Stimulated activated CD8-positive, alpha-beta memory T cell treated with anti-CD3 and anti-CD28 coated beads, Interleukin-7, amount 100 ng/mL, for 24 hours (primary cell): ENCODE results near the gene AFAP1L1.

ENCODE experiments used
- DNase-seq: peaks from one replicate; pipeline ENCODE4 v3.0.0-alpha.2; 2020; ENCODE audit warnings: low read depth

Gene AFAP1L1

GRCh38 chr5:149349382-149349781 is 77.7 kb downstream of the AFAP1L1 start:
- no peak for DNase-seq

- no peak for DNase-seq
Measured at GRCh38 chr5:149352169-149352568, 80.5 kb downstream of the AFAP1L1 start.

GRCh38 chr5:149353911-149354310 is 82.3 kb downstream of the AFAP1L1 start:
- DNase-seq, result no peak

GRCh38 chr5:149355688-149356087 is 84.0 kb downstream of the AFAP1L1 start:
- DNase-seq, result no peak

- DNase-seq, result no peak
Measured at GRCh38 chr5:149356391-149356790, 84.7 kb downstream of the AFAP1L1 start.

GRCh38 chr5:149357370-149358293 is 86.0 kb downstream of the AFAP1L1 start, which contains the start of gene PCYOX1L:
Gene PCYOX1L (plus strand): TSS chr5:149358046. CDS start chr5:149358069, 23 bp downstream.
- peak; percentile 98 for DNase-seq

GRCh38 chr5:149358294-149358651 is 86.6 kb downstream of the AFAP1L1 start:
- DNase-seq, result no peak

- DNase-seq, result no peak
Measured at GRCh38 chr5:149358868-149359495, 87.3 kb downstream of the AFAP1L1 start.

GRCh38 chr5:149360272-149360671 is 88.6 kb downstream of the AFAP1L1 start:
- no peak for DNase-seq

- no peak for DNase-seq
Measured at GRCh38 chr5:149362541-149362940, 90.9 kb downstream of the AFAP1L1 start.

GRCh38 chr5:149363358-149363757 is 91.7 kb downstream of the AFAP1L1 start:
- DNase-seq, result no peak

- no peak for DNase-seq
Measured at GRCh38 chr5:149363936-149364335, 92.3 kb downstream of the AFAP1L1 start.

- no peak for DNase-seq
Measured at GRCh38 chr5:149364719-149365118, 93.1 kb downstream of the AFAP1L1 start.

- DNase-seq, result no peak
Measured at GRCh38 chr5:149365418-149365817, 93.8 kb downstream of the AFAP1L1 start.

GRCh38 chr5:149366169-149366729 is 94.6 kb downstream of the AFAP1L1 start:
- DNase-seq, result no peak

GRCh38 chr5:149367249-149367971 is 95.8 kb downstream of the AFAP1L1 start:
- peak; percentile 22 for DNase-seq

GRCh38 chr5:149367972-149368645 is 96.5 kb downstream of the AFAP1L1 start:
- no peak for DNase-seq

GRCh38 chr5:149370878-149371277 is 99.2 kb downstream of the AFAP1L1 start:
- no peak for DNase-seq

GRCh38 chr5:149371296-149371962 is 99.8 kb downstream of the AFAP1L1 start:
- peak; percentile 39 for DNase-seq

- DNase-seq, result no peak
Measured at GRCh38 chr5:149372076-149372795, 100.6 kb downstream of the AFAP1L1 start.
